Neutrophil (primary cell): ENCODE results near the gene NTF3.

Source experiments
- H3K27ac ChIP-seq: fragments of 200-600 bp; sonication (generic); 2 replicates; pipeline ENCODE4 v1.5.1; 2016; ENCODE audit warnings: mild to moderate bottlenecking, moderate library complexity
- H3K27me3 ChIP-seq: fragments of 200-600 bp; sonication (generic); 2 replicates; pipeline ENCODE4 v1.6.0; 2016; ENCODE audit warnings: mild to moderate bottlenecking
- H3K36me3 ChIP-seq: fragments of 200-600 bp; sonication (generic); 2 replicates; pipeline ENCODE4 v1.5.1; 2017
- H3K4me1 ChIP-seq, 2 experiments: fragments of 200-600 bp in 1 of 2; sonication (generic) in 1 of 2; 1 replicate in 1 of 2; 2 replicates in 1 of 2; pipeline versions ENCODE4 v1.5.1 to v1.6.1; 2013 to 2016; ENCODE audit warnings: low read depth in 1 of 2, low read length in 1 of 2, mild to moderate bottlenecking in 1 of 2, moderate library complexity in 1 of 2; ENCODE audit not compliant: control insufficient read depth in 1 of 2, insufficient read depth in 1 of 2
- H3K4me3 ChIP-seq, 2 experiments: fragments of 200-600 bp in 1 of 2; sonication (generic) in 1 of 2; 1 replicate in 1 of 2; 2 replicates in 1 of 2; pipeline ENCODE4 v1.5.1; 2013 to 2016; ENCODE audit warnings: low read depth in 1 of 2, low read length in 1 of 2, mild to moderate bottlenecking in 1 of 2, moderate library complexity in 1 of 2
- H3K9me3 ChIP-seq: fragments of 200-600 bp; sonication (generic); 2 replicates; pipeline ENCODE4 v1.5.1; 2016
- CTCF ChIP-seq: fragments of 200-600 bp; sonication (generic); IDR thresholded peaks from 2 replicates; pipeline ENCODE4 v1.5.1; 2016; ENCODE audit warnings: antibody characterized with exemption

NTF3 gene

GRCh38 chr12:5479761-5480160, 47.9 kb downstream of the NTF3 start:
- no peak for TF ChIP-seq CTCF
- Histone ChIP-seq H3K27ac (no peak overlapping the region), H3K4me1 (no peaks in the 10 kb centered on the region), H3K9me3 (no peaks in the 10 kb centered on the region), H3K36me3 (no peaks in the 10 kb centered on the region), H3K27me3 (no peaks in the 10 kb centered on the region), H3K4me3 (no peak overlapping the region)

- H3K27me3 ChIP-seq = no peaks in the 10 kb centered on the region
- no peaks in the 10 kb centered on the region for H3K4me1 ChIP-seq
- no peak overlapping the region for H3K4me3 ChIP-seq
- H3K9me3 ChIP-seq = no peaks in the 10 kb centered on the region
- H3K27ac ChIP-seq = no peak overlapping the region
- no peaks in the 10 kb centered on the region for H3K36me3 ChIP-seq
- TF ChIP-seq CTCF = no peak
These were observed 48.5 kb downstream of the NTF3 start for GRCh38 chr12:5480218-5480937.

- no peak for TF ChIP-seq CTCF
- H3K4me1 ChIP-seq = no peaks in the 10 kb centered on the region
These were observed 49.0 kb downstream of the NTF3 start for GRCh38 chr12:5480938-5481303.

GRCh38 chr12:5481645-5482044, 49.7 kb downstream of the NTF3 start:
- H3K4me1 ChIP-seq = no peaks in the 10 kb centered on the region
- H3K27me3 ChIP-seq = no peaks in the 10 kb centered on the region
- H3K9me3 ChIP-seq = no peaks in the 10 kb centered on the region
- TF ChIP-seq CTCF = no peak
- H3K27ac ChIP-seq = no peak overlapping the region
- no peak overlapping the region for H3K4me3 ChIP-seq
- no peaks in the 10 kb centered on the region for H3K36me3 ChIP-seq

More at GRCh38 chr12:5480938-5481303, 49.0 kb downstream of the NTF3 start:
- no peaks in the 10 kb centered on the region for H3K27me3 ChIP-seq
- H3K27ac ChIP-seq = no peak overlapping the region
- H3K36me3 ChIP-seq = no peaks in the 10 kb centered on the region
- no peak overlapping the region for H3K4me3 ChIP-seq
- H3K9me3 ChIP-seq = no peaks in the 10 kb centered on the region

GRCh38 chr12:5484426-5484825, 52.5 kb downstream of the NTF3 start:
- Histone ChIP-seq H3K36me3 (no peaks in the 10 kb centered on the region), H3K9me3 (no peaks in the 10 kb centered on the region), H3K4me3 (no peak overlapping the region), H3K27ac (no peak overlapping the region), H3K27me3 (no peaks in the 10 kb centered on the region), H3K4me1 (no peaks in the 10 kb centered on the region)
- no peak for TF ChIP-seq CTCF
